Measurements from ENCODE around the gene PERM1. TPM values are rescaled to one million over a fixed set of nuclear protein-coding genes. Genes with fewer than 3 reads are reported as not detected.
A peak's percentile ranks its signal among the peaks of the same experiment; 100 is the strongest.
"Not testable (repeated sequence)": the region's sequence is repeated elsewhere in the genome, so short reads cannot be mapped to it uniquely, and the experiment has no call there.

Gene PERM1
- total RNA-seq, 1 experiment from 2014 or later = 0.19 TPM

DNA sequence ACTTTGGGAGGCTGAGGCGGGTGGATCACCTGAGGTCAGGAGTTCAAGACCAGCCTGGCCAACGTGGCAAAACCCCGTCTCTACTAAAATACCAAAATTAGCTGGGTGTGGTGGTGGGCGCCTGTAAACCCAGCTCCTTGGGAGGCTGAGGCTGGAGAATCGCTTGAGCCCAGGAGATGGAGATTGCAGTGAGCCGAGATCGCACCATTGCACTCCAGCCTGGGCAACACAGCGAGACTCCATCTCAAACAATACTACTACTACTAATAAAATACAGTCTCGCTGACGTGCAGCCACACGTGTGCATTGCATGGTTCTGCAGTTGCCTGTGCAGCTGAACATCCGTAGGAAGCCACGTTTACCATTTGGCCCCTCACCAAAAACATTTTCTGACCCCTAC lies 35.1 kb downstream of the PERM1 start:
- DNase-seq (ENCODE audit: low spot score) = not testable (repeated sequence)

DNA sequence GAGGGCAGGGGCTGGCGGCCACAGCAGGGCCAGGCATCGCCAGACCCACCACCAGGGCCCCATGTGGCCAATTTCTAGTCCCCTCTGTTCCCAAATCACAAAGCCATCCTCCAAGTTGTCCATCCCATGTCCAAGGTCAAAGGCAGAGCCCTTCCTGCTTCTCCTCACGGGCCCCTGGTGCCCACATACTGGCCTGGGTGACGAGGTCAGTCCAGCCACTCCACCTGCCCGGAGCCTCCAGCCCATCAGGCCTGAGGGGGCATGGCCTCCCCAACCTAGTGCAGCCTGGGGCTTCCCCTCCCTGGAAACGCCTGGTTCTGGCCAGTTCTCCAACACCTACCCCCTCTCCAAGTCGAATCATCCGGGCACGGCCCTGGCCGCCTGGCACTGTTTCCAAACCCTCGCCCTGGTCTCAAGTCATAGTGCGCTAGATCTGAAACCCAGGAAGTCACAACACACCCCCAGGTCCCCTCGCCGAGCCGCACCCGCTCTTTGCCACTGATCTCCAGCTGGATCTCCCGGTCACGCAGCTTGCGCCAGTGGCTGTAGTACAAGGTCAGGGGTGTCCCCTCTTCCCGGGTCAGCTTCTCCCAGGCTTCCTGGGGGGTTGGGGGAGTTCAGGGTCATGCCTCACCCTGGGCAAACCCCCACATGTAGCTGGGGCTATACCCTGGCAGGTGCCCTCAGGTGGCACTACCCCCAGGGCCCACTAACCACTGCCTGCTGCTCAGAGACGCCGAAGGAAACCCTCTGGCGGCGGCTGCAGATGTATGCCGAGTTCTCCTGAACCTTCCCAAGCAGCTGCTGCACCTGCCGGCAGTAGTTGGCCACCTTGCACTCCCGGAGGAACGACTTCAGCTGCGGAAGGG lies 36.0 kb downstream of the PERM1 start:
- no peak for DNase-seq (ENCODE audit: low spot score)

DNA sequence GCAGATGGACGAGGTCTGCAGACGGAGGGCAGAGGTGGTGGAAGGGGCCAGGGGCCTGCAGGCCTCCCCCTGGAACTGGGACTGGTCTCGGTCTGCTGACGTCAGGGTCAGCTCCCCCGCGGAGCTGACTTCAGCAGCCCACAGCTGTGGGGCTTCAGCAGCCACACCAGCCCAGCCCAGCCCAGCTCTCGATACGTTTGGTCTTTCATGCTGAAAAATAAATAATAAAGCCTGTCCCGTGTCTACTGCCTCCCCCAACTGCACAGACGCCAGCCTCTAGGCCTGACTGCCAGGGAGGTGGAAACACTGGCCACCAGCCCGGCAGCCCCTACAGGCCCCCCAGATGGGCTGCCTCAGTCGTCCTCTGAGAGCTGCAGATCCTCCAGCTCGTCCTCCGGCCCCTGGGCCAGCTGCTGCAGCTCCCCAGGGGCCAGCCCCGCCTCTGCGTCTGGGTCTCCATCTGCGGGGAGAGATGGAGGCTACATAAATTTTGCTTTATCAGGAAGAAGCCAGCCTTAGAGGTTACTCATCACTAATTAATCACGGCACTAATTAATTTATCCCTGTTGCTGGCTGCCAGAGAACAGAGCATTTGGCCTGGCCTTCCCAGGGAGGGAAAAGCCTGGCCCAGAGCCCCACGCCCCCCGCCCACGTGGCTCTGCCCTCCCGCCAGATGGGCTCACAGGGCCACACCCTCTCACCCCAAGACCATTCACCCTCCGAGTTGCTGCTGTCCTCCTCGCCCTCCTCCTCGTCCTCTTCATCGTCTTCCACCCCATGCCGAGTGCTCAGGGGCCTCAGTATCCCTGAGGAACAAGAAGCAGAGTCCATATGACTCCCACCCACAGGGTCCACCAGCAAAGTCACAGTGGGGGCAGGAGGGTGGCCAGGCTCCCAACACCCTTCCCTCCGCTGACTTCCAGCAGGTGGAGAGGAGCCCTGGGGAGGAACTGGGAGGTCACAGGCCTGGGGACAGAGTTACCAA lies 37.3 kb downstream of the PERM1 start:
- DNase-seq (ENCODE audit: low spot score) = peak; percentile 59

DNA sequence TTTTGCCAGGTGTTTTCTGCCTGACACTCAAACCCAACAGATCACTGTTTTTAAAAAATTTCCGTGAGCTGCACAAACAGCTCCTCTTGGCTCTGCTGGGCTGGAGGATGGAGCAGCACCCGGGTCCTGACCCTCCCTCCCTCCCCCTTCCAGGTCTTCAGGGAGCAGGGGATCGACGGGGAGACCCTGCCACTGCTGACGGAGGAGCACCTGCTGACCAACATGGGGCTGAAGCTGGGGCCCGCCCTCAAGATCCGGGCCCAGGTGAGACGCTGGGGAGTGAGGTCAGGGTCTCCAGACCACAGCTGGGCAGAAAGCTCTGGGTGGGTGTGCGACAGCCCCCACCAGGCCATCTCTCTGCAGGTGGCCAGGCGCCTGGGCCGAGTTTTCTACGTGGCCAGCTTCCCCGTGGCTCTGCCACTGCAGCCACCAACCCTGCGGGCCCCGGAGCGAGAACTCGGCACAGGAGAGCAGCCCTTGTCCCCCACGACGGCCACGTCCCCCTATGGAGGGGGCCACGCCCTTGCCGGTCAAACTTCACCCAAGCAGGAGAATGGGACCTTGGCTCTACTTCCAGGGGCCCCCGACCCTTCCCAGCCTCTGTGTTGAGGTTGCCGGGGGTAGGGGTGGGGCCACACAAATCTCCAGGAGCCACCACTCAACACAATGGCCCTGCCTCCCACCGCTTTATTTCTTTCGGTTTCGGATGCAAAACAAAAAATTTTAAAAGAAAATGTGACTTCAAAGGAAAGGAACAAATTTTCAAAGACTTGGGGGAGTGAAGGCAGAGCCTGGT lies 38.1 kb downstream of the PERM1 start:
- DNase-seq (ENCODE audit: low spot score) = no peak

- peak; percentile 89 for DNase-seq (ENCODE audit: low spot score)
Observed at GRCh38 chr1:942864-943533, 38.9 kb downstream of the PERM1 start.

DNA sequence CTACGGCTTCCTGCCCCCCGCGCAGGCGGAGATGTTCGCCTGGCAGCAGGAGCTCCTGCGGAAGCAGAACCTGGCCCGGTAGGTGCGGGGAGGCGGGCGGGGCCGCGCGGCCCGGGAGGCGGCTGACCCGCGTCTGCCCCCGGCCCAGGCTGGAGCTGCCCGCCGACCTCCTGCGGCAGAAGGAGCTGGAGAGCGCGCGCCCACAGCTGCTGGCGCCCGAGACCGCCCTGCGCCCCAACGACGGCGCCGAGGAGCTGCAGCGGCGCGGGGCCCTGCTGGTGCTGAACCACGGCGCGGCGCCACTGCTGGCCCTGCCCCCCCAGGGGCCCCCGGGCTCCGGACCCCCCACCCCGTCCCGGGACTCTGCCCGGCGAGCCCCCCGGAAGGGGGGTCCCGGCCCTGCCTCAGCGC lies 39.5 kb downstream of the PERM1 start:
- no peak for DNase-seq (ENCODE audit: low spot score)

DNA sequence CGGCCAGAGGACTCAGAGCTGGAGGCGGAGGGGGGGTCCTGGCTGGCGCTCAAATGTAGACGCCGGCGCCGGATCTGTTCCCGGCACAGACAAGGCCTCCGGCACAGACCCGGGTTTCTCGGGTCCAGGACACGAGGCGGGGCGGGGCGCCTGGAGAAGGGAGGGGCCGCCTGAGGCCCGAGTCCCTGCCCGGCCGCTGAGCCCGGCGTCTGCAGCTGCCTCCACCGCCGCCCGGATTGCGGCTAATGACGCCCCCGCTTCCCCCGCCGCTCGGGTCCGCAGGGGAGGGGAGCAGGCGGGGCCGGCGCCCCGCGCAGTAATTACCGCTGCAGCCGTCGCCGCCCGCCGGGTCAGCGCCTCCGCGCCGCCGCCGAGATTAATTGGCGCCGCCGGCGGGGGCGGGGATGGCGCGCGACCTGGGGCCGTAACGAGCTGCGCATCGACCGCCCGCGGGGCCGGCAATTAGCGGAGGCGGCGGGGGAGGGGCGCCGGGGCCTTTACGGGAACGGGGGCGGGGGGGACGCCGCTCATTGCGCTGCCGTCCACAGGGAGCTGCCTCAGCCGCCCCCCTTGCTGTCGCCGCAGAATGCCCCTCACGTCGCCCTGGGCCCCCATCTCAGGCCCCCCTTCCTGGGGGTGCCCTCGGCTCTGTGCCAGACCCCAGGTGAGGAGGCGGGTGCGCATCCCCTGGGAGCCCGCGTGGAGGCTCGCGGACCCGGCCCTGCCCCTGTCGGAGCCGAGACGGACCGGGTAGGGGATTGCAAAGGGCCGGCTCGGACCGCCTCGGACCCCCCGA lies 40.1 kb downstream of the PERM1 start:
- DNase-seq (ENCODE audit: low spot score) = peak; percentile 91

DNA sequence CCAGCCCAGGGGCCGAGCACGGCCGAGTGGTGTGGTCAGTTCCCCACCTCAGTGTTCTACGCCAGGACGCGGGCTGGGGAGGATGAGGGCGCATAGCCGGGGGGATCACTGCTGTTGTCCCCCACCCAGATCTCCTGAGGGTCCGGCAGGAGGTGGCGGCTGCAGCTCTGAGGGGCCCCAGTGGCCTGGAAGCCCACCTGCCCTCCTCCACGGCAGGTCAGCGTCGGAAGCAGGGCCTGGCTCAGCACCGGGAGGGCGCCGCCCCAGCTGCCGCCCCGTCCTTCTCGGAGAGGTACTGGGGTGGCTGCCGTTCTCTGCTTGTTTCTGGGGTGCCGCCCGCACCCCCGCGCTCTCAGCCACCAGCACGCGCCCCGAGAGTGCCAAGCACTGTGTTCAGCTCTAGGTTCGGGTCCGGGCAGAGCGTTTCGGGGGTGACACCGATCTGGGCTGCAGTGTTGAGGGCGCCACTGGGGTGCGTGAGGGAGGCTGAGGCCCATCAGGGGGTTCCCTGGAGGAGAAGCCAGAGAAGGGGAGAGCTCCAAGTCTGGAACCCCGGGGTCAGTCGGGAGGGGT lies 40.8 kb downstream of the PERM1 start:
- DNase-seq (ENCODE audit: low spot score) = no peak

- peak; percentile 84 for DNase-seq (ENCODE audit: low spot score)
Observed at GRCh38 chr1:940107-941014, 41.5 kb downstream of the PERM1 start.

DNA sequence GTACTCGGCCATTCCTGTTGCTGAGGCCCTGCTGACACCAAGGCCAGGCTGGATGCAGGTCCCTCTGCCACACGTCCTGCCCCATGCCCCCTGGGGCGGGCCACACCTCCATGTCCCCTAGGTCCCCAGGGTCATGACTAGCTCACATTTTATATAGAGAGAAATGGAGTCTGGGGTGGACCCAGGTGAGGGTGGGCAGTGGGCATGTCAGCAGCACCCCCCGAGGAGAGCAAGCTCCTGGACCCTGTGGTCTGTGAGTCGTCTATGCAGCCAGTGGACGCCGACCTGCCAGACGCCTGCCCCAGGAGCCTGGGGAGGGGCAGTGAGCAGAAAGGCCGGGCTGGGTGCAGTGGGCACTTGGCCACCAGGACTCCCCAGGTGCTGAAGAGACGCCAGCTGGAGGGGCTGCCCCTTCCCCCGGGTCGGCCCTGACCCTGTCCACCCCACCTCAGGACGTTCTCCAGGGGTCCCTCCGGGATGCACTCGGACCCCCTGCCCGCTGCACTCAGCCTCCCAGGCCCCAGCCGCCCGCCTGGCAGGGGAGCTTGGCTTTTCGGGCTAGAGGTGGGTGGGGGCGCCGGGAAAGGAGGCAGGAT lies 42.3 kb downstream of the PERM1 start:
- no peak for DNase-seq (ENCODE audit: low spot score)

- DNase-seq (ENCODE audit: low spot score) = no peak
Observed at GRCh38 chr1:938711-939489, 43.0 kb downstream of the PERM1 start.

DNA sequence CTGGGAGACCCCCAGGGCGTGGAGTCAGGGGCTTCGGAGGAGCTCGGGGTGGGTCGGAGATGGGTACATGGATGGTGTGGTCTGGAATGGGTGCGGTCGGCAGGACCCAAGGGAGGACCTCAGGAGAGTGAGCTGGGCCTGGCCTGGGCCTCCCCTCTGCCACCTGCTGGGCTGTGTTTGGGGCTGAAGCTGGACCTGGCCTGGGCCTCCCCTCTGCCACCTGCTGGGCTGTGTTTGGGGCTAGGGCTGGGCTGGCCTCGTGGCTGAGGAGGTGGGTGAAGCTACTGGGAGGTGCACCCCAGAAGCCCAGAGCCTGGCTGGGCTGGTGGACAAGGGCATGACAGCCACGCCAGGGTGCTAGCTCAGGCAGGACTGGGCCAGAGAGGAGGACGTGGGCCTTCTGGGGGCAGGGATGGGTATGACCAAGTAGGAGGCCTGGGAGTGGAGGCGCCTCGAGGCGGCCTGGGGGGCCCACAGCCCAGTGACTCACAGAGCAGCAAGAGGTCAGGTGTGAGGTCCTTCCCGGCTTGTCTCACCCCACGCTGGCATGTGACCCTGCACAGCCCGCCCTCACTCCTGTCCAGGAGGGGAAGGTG lies 43.7 kb downstream of the PERM1 start:
- peak; percentile 77 for DNase-seq (ENCODE audit: low spot score)

DNA sequence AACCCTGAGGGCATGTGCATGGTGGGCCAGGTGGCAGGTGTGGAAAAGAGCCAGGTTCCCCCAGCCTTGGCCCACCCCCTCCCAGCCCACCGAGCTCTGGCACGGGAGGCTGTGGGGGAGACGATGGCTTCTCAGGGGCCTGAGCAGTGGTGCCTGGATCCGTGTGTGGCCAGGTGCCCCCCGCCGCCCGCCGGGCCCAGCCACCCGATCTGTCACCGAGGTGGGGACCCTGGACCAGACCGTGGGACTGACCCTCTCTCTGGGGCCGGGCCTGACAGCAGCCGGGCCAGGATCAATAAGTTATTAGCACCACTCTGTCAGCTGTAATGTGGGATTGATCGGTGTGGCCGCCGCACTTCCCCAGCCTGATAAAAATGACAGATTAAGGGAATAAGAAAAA lies 44.4 kb downstream of the PERM1 start:
- DNase-seq (ENCODE audit: low spot score) = no peak

DNA sequence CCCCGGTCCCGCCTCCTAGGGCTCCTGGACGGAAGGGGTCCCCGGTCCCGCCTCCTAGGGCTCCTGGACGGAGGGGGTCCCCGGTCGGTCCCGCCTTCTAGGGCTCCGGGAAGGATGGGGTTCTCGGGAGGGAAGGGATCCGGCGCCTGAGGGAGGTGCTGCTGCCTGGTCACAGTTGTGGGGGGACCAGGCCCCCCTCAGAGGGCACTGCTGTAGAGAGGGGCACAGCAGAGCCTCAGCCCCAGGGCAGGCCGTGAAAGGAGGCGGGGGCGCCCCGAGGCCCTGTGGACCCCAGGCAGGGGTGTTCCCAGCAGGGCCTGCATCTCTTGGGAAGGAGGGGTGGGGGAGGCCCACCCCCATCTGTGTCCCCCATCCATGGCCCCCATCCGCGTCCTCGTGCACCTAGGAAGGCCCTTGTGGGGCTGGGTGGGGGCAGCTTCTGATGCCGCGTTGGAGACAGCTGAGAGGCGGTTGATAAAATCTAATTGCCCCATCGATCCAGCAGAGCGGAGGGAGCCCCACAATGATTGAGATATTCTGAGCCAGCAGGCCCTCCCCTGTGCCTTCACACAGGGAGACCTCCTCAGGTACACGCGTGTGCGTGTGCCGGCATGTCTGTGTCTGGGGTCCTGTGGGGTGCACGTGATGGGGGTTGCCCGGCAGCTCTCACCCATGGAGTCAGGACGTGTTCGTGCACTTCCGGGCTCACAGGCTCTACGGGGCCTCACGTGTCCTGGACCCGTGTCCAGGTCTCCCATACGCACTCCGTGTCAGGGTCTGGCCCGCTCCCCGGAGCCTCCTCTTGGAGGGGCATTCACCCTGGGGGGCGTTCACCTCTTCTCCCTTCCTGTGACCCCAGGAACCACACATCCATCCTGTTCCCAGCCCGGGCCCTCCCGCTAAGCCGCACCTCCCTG lies 45.3 kb downstream of the PERM1 start:
- no peak for DNase-seq (ENCODE audit: low spot score)

DNA sequence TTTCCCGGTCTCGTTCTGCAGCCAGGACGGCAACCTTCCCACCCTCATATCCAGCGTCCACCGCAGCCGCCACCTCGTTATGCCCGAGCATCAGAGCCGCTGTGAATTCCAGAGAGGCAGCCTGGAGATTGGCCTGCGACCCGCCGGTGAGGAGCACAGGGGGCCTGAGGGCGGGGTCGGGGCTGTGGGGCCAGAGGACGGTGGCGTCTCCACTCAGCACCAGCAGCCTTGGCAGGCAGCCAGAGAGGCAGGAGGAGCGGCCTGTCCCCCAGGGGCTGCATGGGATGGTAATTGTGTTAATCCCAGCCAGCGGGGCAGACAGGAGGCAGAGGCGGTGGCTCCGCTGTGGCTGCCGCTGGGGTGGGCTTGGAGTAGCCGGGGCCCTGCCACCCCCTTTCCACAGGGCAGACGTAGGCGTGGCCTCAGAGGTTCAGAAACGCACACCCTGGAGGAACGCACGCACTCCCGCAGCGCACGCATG lies 46.1 kb downstream of the PERM1 start:
- DNase-seq (ENCODE audit: low spot score) = no peak

Measured in H4 (cell line).